Endodermal cell (in vitro differentiated cells): ENCODE results near the gene SSH2. TPM values are rescaled to one million over a fixed set of nuclear protein-coding genes. Genes with fewer than 3 reads are reported as not detected.

Experiments used
- DNase-seq: peaks from one replicate; pipeline ENCODE4 v3.0.0-alpha.2; 2017
- H3K27ac ChIP-seq: 2 replicates; pipeline ENCODE4 v1.5.1; 2013; ENCODE audit warnings: mild to moderate bottlenecking, low read depth, low read length, moderate library complexity
- H3K27me3 ChIP-seq: 2 replicates; pipeline ENCODE4 v1.6.1; 2013; ENCODE audit warnings: mild to moderate bottlenecking, low read length, moderate library complexity; ENCODE audit not compliant: insufficient read depth, control insufficient read depth, poor library complexity, severe bottlenecking
- H3K36me3 ChIP-seq: 2 replicates; pipeline ENCODE4 v1.7.0; 2013; ENCODE audit warnings: mild to moderate bottlenecking, low read length, moderate library complexity; ENCODE audit not compliant: control insufficient read depth, insufficient read depth
- H3K4me1 ChIP-seq: one replicate; pipeline ENCODE4 v1.7.0; 2013; ENCODE audit warnings: low read length; ENCODE audit not compliant: control insufficient read depth, insufficient read depth
- H3K4me3 ChIP-seq: 2 replicates; pipeline ENCODE4 v1.5.1; 2013; ENCODE audit warnings: mild to moderate bottlenecking, low read length, moderate library complexity
- H3K9ac ChIP-seq: 2 replicates; pipeline ENCODE4 v1.6.1; 2013; ENCODE audit warnings: mild to moderate bottlenecking, low read length, moderate library complexity; ENCODE audit not compliant: poor library complexity, severe bottlenecking; ENCODE audit errors: extremely low read depth
- H3K9me3 ChIP-seq: 2 replicates; pipeline ENCODE4 v1.6.1; 2013; ENCODE audit warnings: mild to moderate bottlenecking, low read length, moderate library complexity; ENCODE audit not compliant: control insufficient read depth
- H3K27ac Mint-ChIP-seq: 2 replicates; pipeline ENCODE4 v1.8.0; 2020; ENCODE audit warnings: mixed read lengths
- H3K27me3 Mint-ChIP-seq: 2 replicates; pipeline ENCODE4 v1.8.0; 2021; ENCODE audit warnings: mild to moderate bottlenecking, mixed read lengths; ENCODE audit not compliant: insufficient read depth
- H3K36me3 Mint-ChIP-seq: 2 replicates; pipeline ENCODE4 v1.8.0; 2020; ENCODE audit warnings: low read depth, mixed read lengths
- H3K4me1 Mint-ChIP-seq: 2 replicates; pipeline ENCODE4 v1.8.0; 2020; ENCODE audit warnings: mixed read lengths
- H3K4me3 Mint-ChIP-seq: 2 replicates; pipeline ENCODE4 v1.8.0; 2020; ENCODE audit warnings: mild to moderate bottlenecking, moderate library complexity, mixed read lengths
- H3K9me3 Mint-ChIP-seq: 2 replicates; pipeline ENCODE4 v1.8.0; 2020; ENCODE audit warnings: mild to moderate bottlenecking, mixed read lengths
- CTCF ChIP-seq: fragments of 200-600 bp; sonication (generic); conservative IDR thresholded peaks from 2 replicates; pipeline ENCODE4 v1.5.0; 2021; ENCODE audit warnings: antibody characterized with exemption, mild to moderate bottlenecking
- WGBS, 2 experiments: methylation state at CpG; one replicate each; pipeline versions ENCODE4 v1.1.5 to v1.1.7; 2013; ENCODE audit warnings: missing lambda C conversion rate in 2 of 2, mixed read lengths in 1 of 2; ENCODE audit not compliant: insufficient coverage in 1 of 2, insufficient read length in 1 of 2; 5-methylcytosine and 5-hydroxymethylcytosine counted together
- total RNA-seq, 2 donors: library from RNA; stranded (reverse); fragmentation: NEBNext Ultra II Directional in 1 of 2; extraction: Animal tissue kit (Norgen Biotek cat#: 25700) in 1 of 2; gene quantifications; 2 replicates in 1 of 2; 3 replicates in 1 of 2; pipeline ENCODE4 v1.2.1, GENCODE V29; 2021

The SSH2 gene
- total RNA-seq, 2 donors from 2014 or later = 11.3 to 13.5 TPM

DNA sequence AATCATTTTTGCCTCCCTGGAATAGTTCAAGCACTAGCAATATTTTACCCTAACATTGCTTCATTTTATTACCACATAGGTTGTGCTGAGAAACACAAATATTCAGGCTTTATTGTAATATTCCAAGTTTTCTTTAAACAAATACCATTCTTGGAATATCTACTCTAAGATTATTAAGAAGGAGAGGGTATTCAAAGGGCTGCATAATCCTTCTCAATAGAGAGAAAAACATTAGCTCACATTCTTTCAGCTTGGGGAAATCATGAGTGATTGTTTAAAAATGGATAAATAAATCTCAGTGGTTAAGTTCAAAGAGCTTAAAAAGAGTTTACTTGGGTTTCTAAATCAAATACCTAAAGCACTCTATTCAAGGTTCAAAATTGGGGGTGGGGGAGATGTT lies 195.4 kb downstream of the SSH2 start:
- no peak overlapping the region for H3K27ac Mint-ChIP-seq
- no peak overlapping the region for H3K27ac ChIP-seq

DNA sequence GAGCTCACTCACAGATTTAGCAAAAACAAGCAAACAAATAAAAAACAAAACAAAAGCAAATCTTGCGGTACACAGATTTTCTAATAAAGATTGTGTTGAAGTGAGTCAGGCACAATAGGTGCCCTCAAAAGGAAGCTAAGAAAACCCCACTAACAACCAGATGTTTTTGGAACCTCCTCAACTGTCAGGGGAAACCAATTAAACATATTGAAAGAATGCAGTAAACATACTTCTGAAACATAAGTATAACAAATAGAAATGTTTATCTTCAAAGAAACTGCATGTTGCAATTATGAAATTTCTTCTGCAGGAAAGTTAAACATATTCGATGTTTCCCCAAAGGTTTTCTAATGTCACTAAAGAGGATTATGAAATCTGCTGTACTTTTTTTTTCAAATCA lies 196.9 kb downstream of the SSH2 start:
- H3K9ac ChIP-seq = no peak overlapping the region
- no peak overlapping the region for H3K4me3 ChIP-seq
- WGBS, 2 experiments = 90% methylated on average over 1 of the region's 2 CpGs; no CpG with 5 or more reads in 1 of the 2 experiments

More for the DNA sequence above, 195.4 kb downstream of the SSH2 start:
- Mint-ChIP-seq H3K27me3 (no peaks in the 10 kb centered on the region), H3K9me3 (no peaks in the 10 kb centered on the region), H3K4me1 (peaks cover 3% of the 10 kb centered on the region), H3K4me3 (no peak overlapping the region), H3K36me3 (no peaks in the 10 kb centered on the region)
- Histone ChIP-seq H3K27me3 (no peaks in the 10 kb centered on the region), H3K36me3 (no peaks in the 10 kb centered on the region), H3K4me3 (no peak overlapping the region), H3K9ac (no peak overlapping the region), H3K9me3 (no peaks in the 10 kb centered on the region), H3K4me1 (peaks cover 2% of the 10 kb centered on the region)
- no peak for DNase-seq
- no peak for TF ChIP-seq CTCF

DNA sequence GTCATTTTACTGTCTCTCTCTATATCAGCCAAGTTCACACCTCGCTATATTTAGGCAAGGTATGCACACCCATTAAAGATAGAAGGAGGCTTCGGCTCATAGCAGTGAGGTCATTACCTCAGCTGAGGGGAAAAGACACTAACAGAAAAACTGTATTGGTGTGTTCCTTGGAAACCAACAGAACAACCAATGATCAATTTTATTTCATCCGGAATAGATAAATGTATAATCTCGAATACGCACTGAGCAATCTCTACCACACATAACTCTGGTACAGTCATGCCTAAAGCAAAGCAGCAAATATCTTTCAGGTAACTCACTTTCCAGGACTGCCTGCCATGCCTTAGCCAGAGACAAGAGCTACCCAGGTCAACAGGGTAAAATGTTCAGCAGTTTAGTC lies 197.4 kb downstream of the SSH2 start:
- Mint-ChIP-seq H3K4me3 (no peak overlapping the region), H3K27me3 (no peaks in the 10 kb centered on the region), H3K4me1 (no peaks in the 10 kb centered on the region), H3K27ac (no peak overlapping the region), H3K36me3 (no peaks in the 10 kb centered on the region), H3K9me3 (peaks cover 2% of the 10 kb centered on the region)
- Histone ChIP-seq H3K4me1 (no peaks in the 10 kb centered on the region), H3K27me3 (no peaks in the 10 kb centered on the region), H3K27ac (no peak overlapping the region), H3K4me3 (no peak overlapping the region), H3K9me3 (peaks cover 7% of the 10 kb centered on the region), H3K36me3 (no peaks in the 10 kb centered on the region), H3K9ac (no peak overlapping the region)
- no peak for TF ChIP-seq CTCF
- 86 to 95% methylated on average over 5 of the region's 5 CpGs for WGBS, 2 experiments
- no peak for DNase-seq

More for the DNA sequence above, 196.9 kb downstream of the SSH2 start:
- no peak for DNase-seq
- peaks cover 2% of the 10 kb centered on the region for H3K9me3 Mint-ChIP-seq
- Histone ChIP-seq H3K9me3 (peaks cover 6% of the 10 kb centered on the region), H3K36me3 (no peaks in the 10 kb centered on the region), H3K27me3 (no peaks in the 10 kb centered on the region), H3K4me1 (no peaks in the 10 kb centered on the region), H3K27ac (no peak overlapping the region)
- H3K27me3 Mint-ChIP-seq = no peaks in the 10 kb centered on the region
- H3K36me3 Mint-ChIP-seq = no peaks in the 10 kb centered on the region
- H3K4me3 Mint-ChIP-seq = no peak overlapping the region
- no peaks in the 10 kb centered on the region for H3K4me1 Mint-ChIP-seq
- no peak for TF ChIP-seq CTCF
- H3K27ac Mint-ChIP-seq = no peak overlapping the region
